Body of pancreas (tissue), 4 donors: ENCODE measurements around the gene ASCC2.

ENCODE experiments used
- POLR2A ChIP-seq, 3 donors: fragments of 450-650 bp; IDR thresholded peaks; one replicate each; pipeline ENCODE4 v1.6.1; 2016; ENCODE audit warnings: antibody characterized with exemption in 3 of 3, mild to moderate bottlenecking in 2 of 3
- TF ChIP-seq, protein P1 (sequence below), 7 experiments: fragments of 450-650 bp in 4 of 7; fragments of 200-600 bp in 3 of 7; sonication (generic) in 3 of 7; IDR thresholded peaks; one replicate each; pipeline ENCODE4 v1.5.1; 2016 to 2019; ENCODE audit warnings: antibody characterized with exemption in 7 of 7

GRCh38 chr22:29742326-29742725 is 95.7 kb downstream of the ASCC2 start:
- TF ChIP-seq POLR2A (IDR thresholded peaks at IDR 0.05), result no peak
- TF ChIP-seq, protein P1, sequence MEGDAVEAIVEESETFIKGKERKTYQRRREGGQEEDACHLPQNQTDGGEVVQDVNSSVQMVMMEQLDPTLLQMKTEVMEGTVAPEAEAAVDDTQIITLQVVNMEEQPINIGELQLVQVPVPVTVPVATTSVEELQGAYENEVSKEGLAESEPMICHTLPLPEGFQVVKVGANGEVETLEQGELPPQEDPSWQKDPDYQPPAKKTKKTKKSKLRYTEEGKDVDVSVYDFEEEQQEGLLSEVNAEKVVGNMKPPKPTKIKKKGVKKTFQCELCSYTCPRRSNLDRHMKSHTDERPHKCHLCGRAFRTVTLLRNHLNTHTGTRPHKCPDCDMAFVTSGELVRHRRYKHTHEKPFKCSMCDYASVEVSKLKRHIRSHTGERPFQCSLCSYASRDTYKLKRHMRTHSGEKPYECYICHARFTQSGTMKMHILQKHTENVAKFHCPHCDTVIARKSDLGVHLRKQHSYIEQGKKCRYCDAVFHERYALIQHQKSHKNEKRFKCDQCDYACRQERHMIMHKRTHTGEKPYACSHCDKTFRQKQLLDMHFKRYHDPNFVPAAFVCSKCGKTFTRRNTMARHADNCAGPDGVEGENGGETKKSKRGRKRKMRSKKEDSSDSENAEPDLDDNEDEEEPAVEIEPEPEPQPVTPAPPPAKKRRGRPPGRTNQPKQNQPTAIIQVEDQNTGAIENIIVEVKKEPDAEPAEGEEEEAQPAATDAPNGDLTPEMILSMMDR (IDR thresholded peaks at IDR 0.05), result no peak
